ENCODE measurements around the gene CCNE1. TPM values are rescaled to one million over a fixed set of nuclear protein-coding genes. Genes with fewer than 3 reads are reported as not detected.

The CCNE1 gene
- total RNA-seq, 2 donors from 2014 or later, result not detected

- Histone ChIP-seq H3K27ac (no peak overlapping the region), H3K4me3 (no peak overlapping the region), H3K9me3 (no peaks in the 10 kb centered on the region), H3K27me3 (no peaks in the 10 kb centered on the region), H3K36me3 (replicated peaks in 1 of 2; ENCODE audit: insufficient read depth in 1 of 2, low read depth in 2 of 2) (no peaks in the 10 kb centered on the region), H3K4me1 (peaks cover 12% of the 10 kb centered on the region)
- intact Hi-C loops (cut with DNase I), result no loop called here
- TF ChIP-seq POLR2A (IDR thresholded peaks at IDR 0.05) (no peak), CTCF (IDR thresholded peaks at IDR 0.05) (no peak)
- DNase-seq (peak in 2 of 4 donors; percentile 14 to 16), ATAC-seq (no peak)
- 29 to 39% methylated on average over 14 to 18 of the region's 18 CpGs for WGBS, 2 donors
Observed at GRCh38 chr19:29805031-29805965, 6.5 kb upstream of the CCNE1 start.

- DNase-seq (peak in 2 of 4 donors; percentile 15 to 27), ATAC-seq (peak; percentile 50)
- no peak for TF ChIP-seq CTCF (IDR thresholded peaks at IDR 0.05)
- no peaks in the 10 kb centered on the region for H3K9me3 ChIP-seq
- H3K27ac ChIP-seq, result no peak overlapping the region
- no peaks in the 10 kb centered on the region for H3K27me3 ChIP-seq
- H3K4me3 ChIP-seq, result no peak overlapping the region
- intact Hi-C loops (cut with DNase I), result no loop called here
- WGBS, 2 donors, result 91 to 93% methylated on average over 10 of the region's 10 CpGs
- no peaks in the 10 kb centered on the region for H3K36me3 ChIP-seq (replicated peaks in 1 of 2; ENCODE audit: insufficient read depth in 1 of 2, low read depth in 2 of 2)
- peaks cover 17% of the 10 kb centered on the region for H3K4me1 ChIP-seq
Observed at GRCh38 chr19:29806098-29806866, 5.5 kb upstream of the CCNE1 start.

- TF ChIP-seq POLR2A (IDR thresholded peaks at IDR 0.05), result no peak
- no peak for TF ChIP-seq CTCF (IDR thresholded peaks at IDR 0.05)
- ATAC-seq (no peak), DNase-seq (no peak)
- intact Hi-C loops (cut with DNase I), result no loop called here
- Histone ChIP-seq H3K27ac (no peak overlapping the region), H3K9me3 (no peaks in the 10 kb centered on the region), H3K36me3 (replicated peaks in 1 of 2; ENCODE audit: insufficient read depth in 1 of 2, low read depth in 2 of 2) (no peaks in the 10 kb centered on the region), H3K4me3 (no peak overlapping the region), H3K27me3 (no peaks in the 10 kb centered on the region), H3K4me1 (peaks cover 18% of the 10 kb centered on the region)
- WGBS, 2 donors, result 91% methylated on average over 6 of the region's 6 CpGs; no CpG with 5 or more reads in 1 of the 2 donors
Observed at GRCh38 chr19:29807178-29807577, 4.6 kb upstream of the CCNE1 start.

- intact Hi-C loops (cut with DNase I), result no loop called here
- Histone ChIP-seq H3K27me3 (no peaks in the 10 kb centered on the region), H3K4me3 (no peak overlapping the region), H3K27ac (no peak overlapping the region), H3K4me1 (peaks cover 24% of the 10 kb centered on the region), H3K36me3 (replicated peaks in 1 of 2; ENCODE audit: insufficient read depth in 1 of 2, low read depth in 2 of 2) (no peaks in the 10 kb centered on the region), H3K9me3 (no peaks in the 10 kb centered on the region)
- WGBS, 2 donors, result 84 to 96% methylated on average over 3 to 8 of the region's 8 CpGs
- ATAC-seq, result no peak
- DNase-seq, result no peak
- TF ChIP-seq CTCF (IDR thresholded peaks at IDR 0.05) (no peak), POLR2A (IDR thresholded peaks at IDR 0.05) (no peak)
Observed at GRCh38 chr19:29807870-29808405, 3.9 kb upstream of the CCNE1 start.
